NT2/D1 (cell line): ENCODE results near the gene PGAM4.

ENCODE experiments used
- SUZ12 ChIP-seq: IDR thresholded peaks from 2 replicates; pipeline ENCODE4 v1.6.1; 2011; ENCODE audit not compliant: insufficient read length, insufficient read depth; ENCODE audit errors: extremely low read depth
- ZNF274 ChIP-seq: IDR thresholded peaks from 2 replicates; pipeline ENCODE4 v1.6.1; 2011; ENCODE audit warnings: mild to moderate bottlenecking, low read depth, low read length

GRCh38 chrX:77946571-77946970 is 22.9 kb downstream of the PGAM4 start:
- TF ChIP-seq ZNF274 (no peak), SUZ12 (no peak)
